Gastrocnemius medialis (tissue), 4 donors: Measurements from ENCODE around the gene TSPAN10. TPM values are rescaled to one million over a fixed set of nuclear protein-coding genes. Genes with fewer than 3 reads are reported as not detected.

Source experiments
- ATAC-seq, 2 donors: fragments of 150-250 bp; one replicate each; pipeline ENCODE4 v1.9.1; 2016
- DNase-seq, 2 donors: peaks; one replicate each; pipeline ENCODE4 v3.0.0-alpha.2; 2019
- H3K27ac ChIP-seq, 4 donors: fragments of 200-600 bp; sonication (generic); 1 replicate in 1 of 4; 2 replicates in 3 of 4; pipeline ENCODE4 v1.5.1; 2016 to 2018; ENCODE audit warnings: mild to moderate bottlenecking in 2 of 4, moderate library complexity in 1 of 4
- H3K27me3 ChIP-seq, 3 donors: fragments of 200-600 bp; sonication (generic) in 2 of 3; 1 replicate in 1 of 3; 2 replicates in 2 of 3; pipeline versions ENCODE4 v1.5.1 to v1.6.0; 2016 to 2019; ENCODE audit warnings: mild to moderate bottlenecking in 1 of 3, moderate library complexity in 1 of 3
- H3K36me3 ChIP-seq, 2 donors: fragments of 200-600 bp; sonication (generic) in 1 of 2; one replicate each; pipeline ENCODE4 v1.5.1; 2017 to 2018
- H3K4me1 ChIP-seq, 2 donors: fragments of 200-600 bp; sonication (generic) in 1 of 2; one replicate each; pipeline ENCODE4 v1.5.1; 2016 to 2017; ENCODE audit warnings: mild to moderate bottlenecking in 2 of 2
- H3K4me3 ChIP-seq, 4 donors: fragments of 200-600 bp; sonication (generic) in 3 of 4; 1 replicate in 1 of 4; 2 replicates in 3 of 4; pipeline ENCODE4 v1.5.1; 2016 to 2019; ENCODE audit warnings: mild to moderate bottlenecking in 2 of 4
- H3K9me3 ChIP-seq, 3 donors: fragments of 200-600 bp; sonication (generic) in 2 of 3; 1 replicate in 1 of 3; 2 replicates in 2 of 3; pipeline ENCODE4 v1.5.1; 2016 to 2019
- CTCF ChIP-seq, 5 experiments: fragments of 450-650 bp in 3 of 5; fragments of 200-600 bp in 2 of 5; sonication (generic) in 2 of 5; IDR thresholded peaks in 4 of 5; conservative IDR thresholded peaks in 1 of 5; 1 replicate in 4 of 5; 2 replicates in 1 of 5; pipeline ENCODE4 v1.5.1; 2016 to 2019; ENCODE audit warnings: antibody characterized with exemption in 5 of 5, mild to moderate bottlenecking in 3 of 5, moderate library complexity in 3 of 5
- POLR2A ChIP-seq, 2 donors: fragments of 450-650 bp; IDR thresholded peaks; one replicate each; pipeline ENCODE4 v1.6.1; 2017; ENCODE audit warnings: antibody characterized with exemption in 2 of 2, mild to moderate bottlenecking in 2 of 2, moderate library complexity in 2 of 2
- in situ Hi-C, 4 donors: fragments of 200-750 bp; cut with MboI; loops; one replicate each; pipeline versions ENCODE4 v1.15.0 to v1.8.0; 2017; ENCODE audit warnings: low sequenced_read_pairs in 4 of 4
- intact Hi-C: fragments of 100-400 bp; cut with DNase I; formaldehyde crosslinking; loops from one replicate; pipeline ENCODE4 v1.15.1; 2023; ENCODE audit warnings: low total_unique reads
- total RNA-seq, 4 donors: library from RNA; depleted of rRNA; stranded (reverse); fragments of >200 nt; gene quantifications; one replicate each; pipeline versions ENCODE4 v1.1.0 to v1.2.3, GENCODE V29; 2016

TSPAN10 gene
- total RNA-seq, 4 donors from 2014 or later: 0.22 to 0.26 TPM; not detected in 2

- Histone ChIP-seq H3K4me1 (peaks cover 23 to 27% of the 10 kb centered on the region in 2 donors), H3K36me3 (peaks cover 0 to 39% of the 10 kb centered on the region in 2 donors), H3K4me3 (peak overlapping the region; percentile 90 to 99 (median 97)), H3K27me3 (no peaks in the 10 kb centered on the region), H3K9me3 (no peaks in the 10 kb centered on the region), H3K27ac (peak overlapping the region; percentile 73 to 91 (median 82))
- ATAC-seq: no peak
- in situ Hi-C loops (no loop called here), intact Hi-C loops (no loop called here)
- TF ChIP-seq CTCF (IDR thresholded peaks at IDR 0.05 in 4 of 5, conservative IDR thresholded peaks at IDR 0.05 in 1 of 5): no peak
- TF ChIP-seq POLR2A (IDR thresholded peaks at IDR 0.05): no peak
- no peak for DNase-seq
Observed at GRCh38 chr17:81684442-81684911, 47.5 kb downstream of the TSPAN10 start.

GRCh38 chr17:81685108-81685507, 48.1 kb downstream of the TSPAN10 start:
- Histone ChIP-seq H3K27me3 (no peaks in the 10 kb centered on the region), H3K36me3 (peaks cover 0 to 45% of the 10 kb centered on the region in 2 donors), H3K27ac (peak overlapping the region in 1 of 4 donors; percentile 86), H3K4me1 (peaks cover 23 to 27% of the 10 kb centered on the region in 2 donors), H3K9me3 (no peaks in the 10 kb centered on the region), H3K4me3 (peak overlapping the region; percentile 90 to 99 (median 97))
- DNase-seq (no peak), ATAC-seq (no peak)
- TF ChIP-seq POLR2A (IDR thresholded peaks at IDR 0.05) (no peak), CTCF (IDR thresholded peaks at IDR 0.05 in 4 of 5, conservative IDR thresholded peaks at IDR 0.05 in 1 of 5) (no peak)
- intact Hi-C loops: no loop called here
- in situ Hi-C loops: no loop called here

- no peak overlapping the region for H3K27ac ChIP-seq
- ATAC-seq (no peak), DNase-seq (no peak)
- H3K36me3 ChIP-seq: peaks cover 0 to 60% of the 10 kb centered on the region in 2 donors
- in situ Hi-C loops (no loop called here), intact Hi-C loops (no loop called here)
- no peaks in the 10 kb centered on the region for H3K27me3 ChIP-seq
- TF ChIP-seq POLR2A (IDR thresholded peaks at IDR 0.05): no peak
- TF ChIP-seq CTCF (IDR thresholded peaks at IDR 0.05 in 4 of 5, conservative IDR thresholded peaks at IDR 0.05 in 1 of 5): no peak
- H3K9me3 ChIP-seq: no peaks in the 10 kb centered on the region
- H3K4me1 ChIP-seq: peaks cover 23 to 27% of the 10 kb centered on the region in 2 donors
- H3K4me3 ChIP-seq: no peak overlapping the region
Observed at GRCh38 chr17:81686614-81687013, 49.6 kb downstream of the TSPAN10 start.

- Histone ChIP-seq H3K4me3 (no peak overlapping the region), H3K36me3 (peaks cover 0 to 74% of the 10 kb centered on the region in 2 donors), H3K27ac (no peak overlapping the region), H3K4me1 (peaks cover 14 to 19% of the 10 kb centered on the region in 2 donors), H3K27me3 (no peaks in the 10 kb centered on the region), H3K9me3 (no peaks in the 10 kb centered on the region)
- TF ChIP-seq POLR2A (IDR thresholded peaks at IDR 0.05) (no peak), CTCF (IDR thresholded peaks at IDR 0.05 in 4 of 5, conservative IDR thresholded peaks at IDR 0.05 in 1 of 5) (no peak)
- no peak for DNase-seq
- in situ Hi-C loops (no loop called here), intact Hi-C loops (no loop called here)
- ATAC-seq: no peak
Observed at GRCh38 chr17:81687770-81688541, 51.0 kb downstream of the TSPAN10 start.
